ENCODE results near the gene STARD5.

- no peak for TF ChIP-seq CTCF (IDR thresholded peaks at IDR 0.05 in 4 of 5, conservative IDR thresholded peaks at IDR 0.05 in 1 of 5)
- TF ChIP-seq POLR2A (IDR thresholded peaks at IDR 0.05) = no peak
Observed at GRCh38 chr15:81303244-81304225, 20.4 kb downstream of the STARD5 start.

Data from gastrocnemius medialis (tissue), 4 donors.